Omental fat pad (tissue), 4 donors: ENCODE results near the gene SEC61B. TPM values are rescaled to one million over a fixed set of nuclear protein-coding genes. Genes with fewer than 3 reads are reported as not detected.
A peak's percentile ranks its signal among the peaks of the same experiment; 100 is the strongest.

Source experiments
- ATAC-seq: fragments of 150-250 bp; one replicate; pipeline ENCODE4 v1.9.1; 2016; ENCODE audit warnings: mild to moderate bottlenecking, moderate library complexity; ENCODE audit not compliant: low FRiP score
- DNase-seq: peaks from one replicate; pipeline ENCODE4 v3.0.0-alpha.2; 2019; ENCODE audit warnings: low spot score
- CTCF ChIP-seq, 3 donors: fragments of 450-650 bp; IDR thresholded peaks; one replicate each; pipeline ENCODE4 v1.5.1; 2016 to 2017; ENCODE audit warnings: antibody characterized with exemption in 3 of 3, mild to moderate bottlenecking in 3 of 3, moderate library complexity in 2 of 3
- total RNA-seq, 4 donors: library from RNA; depleted of rRNA; stranded (reverse); fragments of >200 nt; gene quantifications; one replicate each; pipeline ENCODE4 v1.1.0, GENCODE V29; 2016

The SEC61B gene
- total RNA-seq, 4 donors from 2014 or later, result 68.7 to 149 (median 134) TPM

- ATAC-seq, result peak; percentile 81
- TF ChIP-seq CTCF (IDR thresholded peaks at IDR 0.05), result peak in 1 of 3 donors; percentile 81
- DNase-seq, result peak; percentile 89
Measured at GRCh38 chr9:99184475-99185347, 37.4 kb upstream of the SEC61B start.

DNA sequence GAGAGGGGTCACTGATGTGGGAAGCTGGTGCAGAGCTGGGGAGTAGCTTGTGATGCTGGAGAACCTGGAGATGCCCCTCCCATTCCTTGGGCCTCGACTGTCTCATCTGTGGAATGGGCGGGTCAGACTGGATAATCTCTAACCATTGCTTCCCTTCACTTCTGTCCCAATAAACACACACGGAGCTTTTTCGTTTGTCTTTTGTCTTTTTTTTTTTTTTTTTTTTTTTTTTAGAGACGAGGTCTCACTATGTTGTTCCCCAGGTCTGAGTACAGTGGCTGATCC, 36.8 kb upstream of the SEC61B start:
- DNase-seq (no peak), ATAC-seq (no peak)
- TF ChIP-seq CTCF (IDR thresholded peaks at IDR 0.05), result no peak

DNA sequence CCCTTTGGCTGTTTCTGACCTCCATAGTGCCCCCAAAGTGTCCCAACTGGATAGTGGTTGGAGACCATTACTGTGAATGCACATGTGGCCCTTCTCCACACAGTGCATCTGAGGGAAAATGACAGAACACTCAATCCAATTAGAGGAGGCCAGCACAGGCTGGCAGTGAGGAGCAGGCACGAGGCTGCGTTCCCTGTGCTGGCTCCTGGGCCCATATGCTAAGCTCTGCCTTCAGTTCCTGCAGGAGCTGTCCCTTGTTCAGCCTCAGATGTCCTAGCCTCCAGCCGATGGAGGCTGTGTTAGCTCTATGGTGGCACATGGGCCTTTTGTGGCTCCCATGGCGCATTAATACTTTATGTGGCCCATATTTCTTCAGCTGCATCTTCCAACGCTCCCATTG, 36.1 kb upstream of the SEC61B start:
- no peak for TF ChIP-seq CTCF (IDR thresholded peaks at IDR 0.05)
- DNase-seq (no peak), ATAC-seq (no peak)

DNA sequence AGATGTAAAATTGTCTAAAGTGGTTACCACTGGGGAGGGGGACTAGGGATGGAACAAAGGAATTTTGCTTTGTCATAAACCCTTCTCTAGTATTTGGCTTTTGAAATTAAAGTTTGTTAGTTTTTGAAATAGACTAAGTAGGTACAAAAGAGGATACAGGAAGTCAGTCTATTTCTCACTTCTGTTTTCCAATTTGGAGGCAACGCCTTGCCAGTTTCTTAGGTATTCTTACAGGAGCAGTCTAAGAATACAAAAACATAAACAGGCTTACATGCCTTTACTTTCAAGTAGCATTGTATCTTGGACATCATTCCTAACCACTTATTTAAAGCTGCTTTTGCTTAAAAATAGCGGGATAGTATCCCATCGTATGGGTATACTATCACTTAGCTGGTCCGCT, 34.8 kb upstream of the SEC61B start:
- no peak for TF ChIP-seq CTCF (IDR thresholded peaks at IDR 0.05)
- DNase-seq (no peak), ATAC-seq (no peak)

DNA sequence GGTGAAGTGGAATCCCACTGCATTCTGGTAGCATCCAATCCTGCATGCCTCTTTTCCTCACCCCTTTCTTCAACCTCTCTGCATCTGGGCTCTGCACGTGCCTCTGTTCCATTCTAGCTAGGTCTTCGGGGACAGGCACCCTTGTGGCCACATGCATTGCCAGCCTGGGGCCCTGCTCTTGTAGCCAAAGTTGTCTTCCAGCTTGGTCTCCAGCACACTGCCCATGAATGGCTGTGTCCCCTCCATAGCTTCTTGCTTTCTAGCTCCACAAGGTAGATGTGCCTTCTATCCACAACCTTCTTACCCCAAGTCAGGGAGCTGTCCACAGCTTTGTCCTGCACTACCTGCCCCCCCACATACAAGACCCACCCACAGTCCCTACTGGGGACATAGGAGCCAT, 32.9 kb upstream of the SEC61B start:
- ATAC-seq (no peak), DNase-seq (no peak)
- no peak for TF ChIP-seq CTCF (IDR thresholded peaks at IDR 0.05)

DNA sequence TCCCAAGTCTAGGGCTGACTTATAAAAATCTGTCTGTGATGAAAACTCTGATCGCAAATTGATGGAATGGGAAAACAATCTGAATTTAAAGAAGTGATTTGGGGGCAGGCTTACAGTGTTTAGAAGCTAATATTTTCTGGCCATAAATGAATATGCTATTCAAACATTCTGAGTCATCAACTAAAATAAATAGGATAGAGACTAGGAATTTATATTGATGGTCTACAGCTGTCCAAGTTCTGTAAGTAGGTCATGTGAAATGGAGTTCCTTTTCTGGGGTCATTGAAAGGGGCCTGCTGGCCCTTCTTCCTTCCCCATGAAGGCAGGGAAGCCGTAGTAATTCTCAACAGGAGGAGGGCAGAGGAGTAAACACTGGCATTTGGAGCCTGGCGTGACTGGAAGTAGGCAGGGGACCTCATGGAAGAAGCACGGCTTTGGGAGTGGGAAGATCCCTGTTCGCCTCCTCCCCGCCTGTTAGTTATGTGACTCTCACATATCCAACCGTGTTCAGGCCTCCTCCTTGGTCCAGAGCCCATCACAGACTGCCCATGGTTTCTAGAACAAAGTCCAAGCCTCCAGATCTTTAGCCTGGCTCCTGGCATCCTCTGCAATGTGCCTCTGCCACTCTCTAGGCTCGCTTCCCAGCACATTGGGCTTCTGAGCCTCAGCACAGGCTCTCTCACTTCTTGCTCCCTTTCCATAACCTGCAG, 32.0 kb upstream of the SEC61B start:
- TF ChIP-seq CTCF (IDR thresholded peaks at IDR 0.05), result no peak
- no peak for ATAC-seq
- no peak for DNase-seq
